CD4-positive, alpha-beta T cell treated with Interleukin-1 beta for 1 hour (primary cell): ENCODE data around the gene MTG1.
"Not testable (repeated sequence)": the region's sequence is repeated elsewhere in the genome, so short reads cannot be mapped to it uniquely, and the experiment has no call there.

Experiments
- DNase-seq, 2 donors: peaks; one replicate each; pipeline ENCODE4 v3.0.0-alpha.2; 2020 to 2022

The MTG1 gene

DNA sequence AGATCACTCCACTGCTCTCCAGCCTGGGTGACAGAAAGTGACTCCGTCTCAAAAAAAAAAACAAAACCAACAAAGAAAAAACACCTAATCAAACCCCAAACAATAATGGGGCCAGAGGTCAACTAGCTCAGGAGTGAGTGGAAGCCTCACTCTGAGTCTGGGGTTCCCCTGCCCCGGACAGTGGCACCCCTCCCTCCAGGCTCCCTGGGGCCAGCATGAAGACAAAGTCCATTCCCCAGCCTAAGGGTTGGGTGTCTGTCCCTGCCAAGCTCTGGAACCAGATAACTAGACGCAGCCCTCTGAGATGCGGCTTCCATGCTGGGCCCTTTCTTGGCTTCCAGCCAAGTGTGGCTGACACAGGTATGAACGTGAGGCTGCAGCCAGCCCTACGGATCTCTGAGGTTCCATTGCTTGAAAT, 34.4 kb upstream of the MTG1 start:
- DNase-seq: peak in 1 of 2 donors; percentile 46

DNA sequence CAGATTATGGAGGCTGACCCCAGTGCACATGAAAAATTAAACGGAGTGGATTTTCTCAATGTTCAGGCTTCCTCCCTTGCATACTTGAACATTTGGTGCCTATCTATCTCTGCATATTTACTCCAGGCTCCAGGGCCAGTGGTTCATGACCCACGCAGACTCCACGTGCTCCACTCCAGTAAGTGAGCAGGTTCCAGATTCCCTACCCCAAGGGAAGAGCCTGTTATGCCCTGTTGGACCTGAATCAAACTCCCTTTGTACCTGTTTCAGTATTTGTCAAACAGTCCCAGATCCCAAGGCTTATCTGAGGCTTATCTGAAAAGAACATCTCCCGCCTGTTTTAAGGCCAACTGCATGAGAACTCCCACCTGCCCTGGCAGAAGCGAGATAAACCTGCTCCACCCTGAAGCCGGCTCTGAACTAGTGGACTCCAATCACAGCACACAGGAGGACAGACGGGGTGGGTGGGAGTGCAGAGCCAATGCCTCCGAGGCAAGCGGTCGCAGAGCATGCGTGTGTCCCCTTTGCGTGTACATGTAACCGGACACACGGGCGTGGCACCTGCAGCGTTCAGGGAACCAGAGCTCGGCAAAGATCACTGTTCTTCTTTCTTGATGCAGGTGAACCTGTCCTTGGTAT, 33.9 kb upstream of the MTG1 start:
- DNase-seq: no peak

GRCh38 chr10:133361227-133361626, 32.7 kb upstream of the MTG1 start:
- no peak for DNase-seq

DNA sequence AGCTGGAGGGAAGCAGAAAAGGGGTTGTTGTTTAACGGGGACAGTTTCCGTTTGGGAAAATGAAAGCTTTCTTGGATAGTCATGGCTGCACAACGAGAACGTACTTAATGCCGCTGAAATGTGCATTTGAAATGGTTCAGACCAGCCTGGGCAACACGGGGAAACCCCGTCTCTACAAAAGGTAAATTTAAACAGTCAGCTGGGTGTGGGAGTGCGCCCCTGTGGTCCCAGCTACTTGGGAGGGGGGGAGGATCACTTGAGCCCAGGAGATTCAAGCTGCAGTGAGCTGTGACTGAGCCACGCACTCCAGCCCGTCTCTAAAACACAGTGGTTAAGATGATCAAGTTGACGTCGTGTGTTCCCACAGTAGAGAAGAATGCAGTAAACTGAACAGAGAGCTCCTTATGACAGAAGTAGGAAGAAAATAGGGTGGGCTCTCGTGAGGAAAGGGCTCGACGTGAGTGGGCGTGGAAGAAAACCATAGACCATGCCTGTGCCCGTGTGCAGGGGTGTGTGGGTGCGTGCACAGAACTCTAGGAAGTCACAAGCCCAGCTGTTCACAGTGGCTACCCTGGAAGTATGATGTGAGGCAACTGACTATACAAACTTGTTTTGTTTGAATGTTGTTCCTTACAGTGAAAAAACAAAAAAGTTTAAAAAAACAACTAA, 32.0 kb upstream of the MTG1 start:
- DNase-seq: no peak

- DNase-seq: no peak
Observed at GRCh38 chr10:133362846-133363245, 31.1 kb upstream of the MTG1 start.

DNA sequence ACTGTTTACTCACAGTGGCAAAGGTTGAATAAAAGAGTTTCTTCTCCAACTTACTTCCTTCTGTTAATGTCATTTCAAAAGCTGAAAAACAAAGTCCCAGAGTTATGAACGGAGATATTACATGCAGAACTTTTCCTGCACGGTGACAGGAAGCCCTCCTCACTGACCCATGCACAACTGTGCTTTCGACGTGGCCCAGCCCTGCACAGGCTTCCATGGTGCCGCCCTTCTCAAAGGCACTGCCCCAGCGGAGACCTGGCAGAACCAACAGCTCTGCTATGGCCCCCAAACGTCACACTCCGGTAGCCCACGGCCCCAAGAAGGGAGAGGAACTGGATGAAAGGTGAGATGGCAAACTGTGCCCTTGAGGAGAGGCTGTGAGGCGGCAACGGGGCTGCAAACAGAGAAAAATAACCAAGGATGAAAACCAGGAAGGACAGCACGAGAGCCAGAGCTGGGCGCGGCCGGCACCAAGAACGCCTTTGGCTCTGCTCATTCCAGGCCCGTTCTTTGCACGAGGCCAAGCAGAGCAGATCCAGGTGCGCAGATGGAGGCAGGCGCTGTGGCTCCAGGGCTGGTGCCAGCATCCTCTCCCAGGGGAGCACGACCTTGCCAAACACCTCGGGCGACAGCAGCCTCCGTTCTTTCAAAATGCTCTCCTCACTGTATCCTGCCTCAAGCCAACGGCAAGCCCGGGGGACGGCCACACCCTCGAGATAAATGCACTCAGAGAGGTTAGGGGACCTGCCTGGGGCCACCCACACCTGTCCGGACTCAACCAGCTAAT, 29.1 kb upstream of the MTG1 start:
- DNase-seq: no peak

DNA sequence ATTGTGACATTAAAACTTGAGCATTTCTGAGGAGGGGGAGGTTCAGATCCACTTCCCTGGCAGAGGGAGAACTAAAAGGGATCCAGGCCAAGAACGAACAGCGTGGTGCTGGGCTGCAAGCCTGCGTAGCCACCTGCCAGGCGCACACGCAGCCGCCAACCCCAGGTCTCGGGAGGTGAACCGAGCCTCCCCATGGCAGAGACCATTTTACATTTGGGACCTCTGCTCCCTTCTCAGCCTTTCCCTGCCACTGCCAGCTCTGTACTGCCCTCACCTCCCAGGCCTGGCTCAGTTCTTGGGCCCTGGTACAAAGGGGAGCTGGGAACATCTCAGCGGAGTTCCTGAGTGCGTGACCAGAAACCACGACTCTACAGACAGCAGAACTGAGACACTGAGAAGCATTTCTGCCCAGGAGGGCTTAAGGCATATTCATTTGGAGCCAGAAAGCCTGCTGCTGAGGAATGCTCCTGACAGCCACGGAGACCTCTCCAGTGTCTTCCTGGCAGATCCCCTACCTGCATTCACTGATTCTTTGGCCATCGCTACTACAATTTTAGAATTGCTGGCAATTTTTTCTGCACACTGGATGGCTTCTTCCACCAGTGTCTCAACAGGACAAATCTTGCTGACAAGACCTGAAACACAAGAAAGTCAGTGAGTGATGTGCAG, 28.4 kb upstream of the MTG1 start:
- DNase-seq: no peak

GRCh38 chr10:133366130-133366478, 27.9 kb upstream of the MTG1 start:
- no peak for DNase-seq

DNA sequence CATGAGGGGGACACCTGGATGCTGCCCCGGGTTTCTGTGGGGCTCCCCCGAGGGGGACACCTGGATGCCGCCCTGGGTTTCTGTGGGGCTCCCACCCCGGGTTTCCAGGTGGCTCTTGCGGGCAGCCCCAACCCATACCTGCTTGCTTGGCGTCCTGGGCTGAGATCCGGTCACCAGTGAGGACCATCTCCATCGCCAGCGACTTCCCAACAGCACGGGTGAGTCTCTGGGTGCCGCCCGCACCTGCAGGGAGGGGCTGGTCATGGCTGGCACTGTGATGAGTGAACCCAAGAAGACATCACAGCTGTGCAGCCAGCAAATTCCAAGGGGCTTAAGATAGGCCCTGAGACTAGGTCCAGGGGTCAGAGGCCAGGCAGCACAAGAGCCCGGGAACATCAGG, 27.2 kb upstream of the MTG1 start:
- DNase-seq: no peak

DNA sequence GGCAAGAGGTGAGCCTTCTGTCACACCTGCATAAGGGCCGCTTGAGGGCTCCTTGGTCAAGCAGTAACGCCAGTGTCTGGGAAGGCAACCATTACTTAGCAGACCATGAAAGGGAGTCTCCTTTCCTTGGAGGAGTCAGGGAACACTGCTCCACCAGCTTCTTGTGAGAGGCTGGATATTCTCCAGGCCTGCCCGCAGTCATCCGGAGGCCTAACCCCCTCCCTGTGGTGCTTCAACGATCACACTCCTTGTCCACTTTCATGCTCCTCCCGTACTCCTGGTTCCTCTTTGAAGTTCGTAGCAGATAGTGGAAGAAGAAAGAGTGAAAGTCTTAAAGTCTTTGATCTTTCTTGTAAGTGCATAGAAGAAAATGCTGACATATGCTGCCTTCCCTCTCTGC, 26.5 kb upstream of the MTG1 start:
- not testable (repeated sequence) for DNase-seq

- no peak for DNase-seq
Observed at GRCh38 chr10:133368153-133368552, 25.8 kb upstream of the MTG1 start.

DNA sequence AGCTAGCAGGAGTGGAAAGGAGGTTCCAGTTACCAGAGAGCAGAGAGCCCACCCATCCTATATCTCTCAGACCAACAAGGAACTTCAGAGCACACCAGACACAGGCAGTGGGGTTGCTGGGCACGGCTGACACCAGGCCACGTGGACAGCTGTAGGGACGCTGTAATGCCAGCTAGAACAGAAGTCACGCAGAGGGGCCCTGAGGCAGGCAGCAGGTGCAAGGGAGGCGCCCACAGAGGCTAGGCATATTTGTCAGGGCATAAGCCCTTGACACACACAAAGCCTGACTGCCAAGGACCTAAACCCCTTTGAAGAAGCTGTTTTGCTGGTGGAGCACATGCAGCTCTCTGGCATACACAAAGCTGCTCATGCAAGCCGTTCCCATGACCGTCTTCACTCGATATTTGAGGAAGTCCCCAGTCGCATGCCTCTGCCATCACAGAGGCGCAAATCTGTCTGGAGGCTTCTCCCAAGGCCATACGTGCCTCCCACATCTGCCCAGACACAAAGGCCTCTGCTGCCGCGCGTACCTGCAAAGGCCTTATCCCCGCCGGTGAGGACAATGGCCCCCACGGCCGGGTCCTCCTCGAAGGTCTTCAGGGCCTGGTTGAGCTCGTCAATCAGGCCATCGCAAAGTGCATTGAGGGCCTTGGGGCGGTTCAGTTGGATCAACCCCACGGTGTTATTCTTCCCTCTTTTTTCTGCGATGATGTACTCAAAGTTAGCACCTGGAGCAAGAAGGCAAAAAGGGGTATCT, 23.7 kb upstream of the MTG1 start:
- no peak for DNase-seq

GRCh38 chr10:133372507-133372906, 21.4 kb upstream of the MTG1 start:
- DNase-seq: no peak

GRCh38 chr10:133373174-133374090, 20.5 kb upstream of the MTG1 start, which contains the start of gene ECHS1:
Gene ECHS1 (minus strand): TSS chr10:133373354. CDS start chr10:133373333, 21 bp downstream.
- DNase-seq: peak; percentile 93 to 94

- no peak for DNase-seq
Observed at GRCh38 chr10:133375357-133376115, 18.4 kb upstream of the MTG1 start.

GRCh38 chr10:133376183-133376582, 17.8 kb upstream of the MTG1 start:
- DNase-seq: not testable (repeated sequence)

DNA sequence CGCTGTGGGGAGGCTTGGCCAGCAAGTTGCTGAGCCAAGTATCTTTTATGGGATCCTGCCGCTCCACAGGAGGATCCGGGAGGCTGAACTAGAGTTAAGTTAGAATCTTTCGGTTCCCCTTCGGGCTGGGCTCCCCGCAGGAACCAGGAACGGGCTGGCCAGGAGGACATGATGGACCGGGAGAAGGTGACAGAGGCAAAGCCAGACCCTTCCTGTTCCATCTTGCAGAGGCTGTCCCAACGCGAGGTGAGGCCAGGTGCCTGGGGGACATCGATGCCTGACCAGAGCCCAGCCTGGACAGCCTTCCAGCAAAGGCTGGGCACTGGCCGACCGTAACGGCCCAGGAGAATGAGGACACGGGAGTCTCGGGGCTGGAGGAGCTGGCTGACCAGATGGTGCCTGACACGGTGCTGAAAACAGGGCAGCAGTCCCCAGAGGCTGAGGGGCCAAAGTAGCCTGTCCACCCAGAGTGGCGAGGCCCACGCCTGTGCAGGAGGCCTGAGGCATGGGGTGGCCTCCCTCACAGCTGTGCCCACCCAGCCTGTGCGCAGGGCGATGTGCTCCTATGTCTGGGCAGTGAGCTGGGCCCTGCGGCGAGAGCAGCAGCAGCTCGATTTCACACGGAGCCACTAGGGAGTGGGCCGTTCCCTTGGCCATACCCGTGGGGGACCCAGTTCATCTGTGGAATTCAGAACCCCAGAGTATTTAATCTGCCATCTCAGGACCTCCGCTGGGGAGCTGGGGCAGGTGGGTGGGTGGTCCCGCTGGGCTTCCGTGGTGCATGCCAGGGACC, 16.7 kb upstream of the MTG1 start:
- no peak for DNase-seq

- no peak for DNase-seq
Observed at GRCh38 chr10:133377818-133378250, 16.1 kb upstream of the MTG1 start.

- DNase-seq: peak; percentile 51 to 57
Observed at GRCh38 chr10:133378251-133379096, 15.5 kb upstream of the MTG1 start.
